ENCODE data around the gene FES.

GRCh38 chr15:90837094-90837493 is 47.2 kb upstream of the FES start:
- no peak for TF ChIP-seq FOXM1 (IDR thresholded peaks at IDR 0.05; ENCODE audit: borderline replicate concordance)
- TF ChIP-seq FOXA1 (IDR thresholded peaks at IDR 0.05): no peak
- TF ChIP-seq FOXK2 (IDR thresholded peaks at IDR 0.05): no peak
- TF ChIP-seq HDGF (IDR thresholded peaks at IDR 0.05; ENCODE audit: borderline replicate concordance): no peak

Measured in HEK293T (cell line).